CD4-positive, alpha-beta T cell (primary cell): ENCODE data around the gene DYSF. TPM values are rescaled to one million over a fixed set of nuclear protein-coding genes. Genes with fewer than 3 reads are reported as not detected.
A peak's percentile ranks its signal among the peaks of the same experiment; 100 is the strongest.

Source experiments
- ATAC-seq: fragments of 200-7000 bp; cut with Tn5 transposase; one replicate; pipeline ENCODE4 v1.10.0; 2022; ENCODE audit warnings: mild to moderate bottlenecking; ENCODE audit not compliant: poor library complexity
- CTCF ChIA-PET: fragments of 350-600 bp; sonication (Branson Sonifier 250); formaldehyde crosslinking; loops from one replicate; lab custom pipeline; 2021; ENCODE audit warnings: antibody characterized with exemption, inconsistent platforms; lab: Charles Lee
- POLR2A ChIA-PET: fragments of 350-600 bp; sonication (Branson Sonifier 250); formaldehyde crosslinking; loops from one replicate; lab custom pipeline; 2021; ENCODE audit warnings: antibody characterized with exemption, inconsistent platforms; lab: Charles Lee
- DNase-seq, 14 experiments: peaks; one replicate each; pipeline ENCODE4 v3.0.0-alpha.2; 2013 to 2020; ENCODE audit warnings: mixed read lengths in 2 of 14
- H3K27ac ChIP-seq, 2 donors: one replicate each; pipeline versions ENCODE4 v1.5.1 to v1.7.0; 2013; ENCODE audit warnings: low read length in 2 of 2, low read depth in 1 of 2, mild to moderate bottlenecking in 1 of 2
- H3K27me3 ChIP-seq, 2 experiments: 1 replicate in 1 of 2; 2 replicates in 1 of 2; pipeline versions ENCODE4 v1.6.1 to v1.7.0; 2013; ENCODE audit warnings: low read length in 2 of 2, control low read depth in 1 of 2, mild to moderate bottlenecking in 1 of 2, moderate library complexity in 1 of 2; ENCODE audit not compliant: insufficient read depth in 2 of 2, control insufficient read depth in 1 of 2
- H3K36me3 ChIP-seq: one replicate; pipeline ENCODE4 v1.6.1; 2013; ENCODE audit warnings: low read length, control low read depth; ENCODE audit not compliant: insufficient read depth
- H3K4me1 ChIP-seq: one replicate; pipeline ENCODE4 v1.6.1; 2013; ENCODE audit warnings: low read length, control low read depth; ENCODE audit not compliant: insufficient read depth
- H3K4me3 ChIP-seq: one replicate; pipeline ENCODE4 v1.5.1; 2013; ENCODE audit warnings: mild to moderate bottlenecking, low read length, moderate library complexity
- H3K9me3 ChIP-seq, 2 experiments: 1 replicate in 1 of 2; 2 replicates in 1 of 2; pipeline versions ENCODE4 v1.6.1 to v1.7.0; 2013; ENCODE audit warnings: low read length in 2 of 2, mild to moderate bottlenecking in 2 of 2, control low read depth in 1 of 2, moderate library complexity in 1 of 2; ENCODE audit not compliant: control insufficient read depth in 1 of 2, insufficient read depth in 1 of 2
- H3K27ac Mint-ChIP-seq: one replicate; pipeline ENCODE4 v1.8.0; 2020; ENCODE audit warnings: mixed read lengths
- H3K27me3 Mint-ChIP-seq: one replicate; pipeline ENCODE4 v1.8.0; 2021; ENCODE audit warnings: mixed read lengths
- H3K36me3 Mint-ChIP-seq: one replicate; pipeline ENCODE4 v1.8.0; 2021; ENCODE audit warnings: low read depth, mixed read lengths
- H3K4me1 Mint-ChIP-seq: one replicate; pipeline ENCODE4 v1.8.0; 2021; ENCODE audit warnings: low read depth, mixed read lengths
- H3K4me3 Mint-ChIP-seq: one replicate; pipeline ENCODE4 v1.8.0; 2020; ENCODE audit warnings: mild to moderate bottlenecking, mixed read lengths
- H3K9me3 Mint-ChIP-seq: one replicate; pipeline ENCODE4 v1.8.0; 2020; ENCODE audit warnings: mixed read lengths
- intact Hi-C, 2 experiments: fragments of 100-400 bp; cut with DNase I in 1 of 2; cut with micrococcal nuclease in 1 of 2; formaldehyde crosslinking; loops; one replicate each; pipeline versions ENCODE4 v1.15.1 to v1.9.0; 2023 to 2025; cut with DNase I, micrococcal nuclease
- total RNA-seq, 174 experiments: library from RNA in 2 of 174; stranded (reverse) in 2 of 174; gene quantifications; one replicate each; pipeline ENCODE4 v1.2.3 and lab custom pipeline; 2021 to 2026
- TF ChIP-seq, protein P1 (sequence below): fragments of 200-600 bp; IDR thresholded peaks from one replicate; pipeline ENCODE4 v1.8.0; 2022; ENCODE audit warnings: antibody characterized with exemption, mild to moderate bottlenecking

The DYSF gene
- total RNA-seq, 2 experiments from 2014 or later = 0.27 to 0.31 TPM

GRCh38 chr2:71614976-71615766, 161.8 kb downstream of the DYSF start:
- TF ChIP-seq, protein P1, sequence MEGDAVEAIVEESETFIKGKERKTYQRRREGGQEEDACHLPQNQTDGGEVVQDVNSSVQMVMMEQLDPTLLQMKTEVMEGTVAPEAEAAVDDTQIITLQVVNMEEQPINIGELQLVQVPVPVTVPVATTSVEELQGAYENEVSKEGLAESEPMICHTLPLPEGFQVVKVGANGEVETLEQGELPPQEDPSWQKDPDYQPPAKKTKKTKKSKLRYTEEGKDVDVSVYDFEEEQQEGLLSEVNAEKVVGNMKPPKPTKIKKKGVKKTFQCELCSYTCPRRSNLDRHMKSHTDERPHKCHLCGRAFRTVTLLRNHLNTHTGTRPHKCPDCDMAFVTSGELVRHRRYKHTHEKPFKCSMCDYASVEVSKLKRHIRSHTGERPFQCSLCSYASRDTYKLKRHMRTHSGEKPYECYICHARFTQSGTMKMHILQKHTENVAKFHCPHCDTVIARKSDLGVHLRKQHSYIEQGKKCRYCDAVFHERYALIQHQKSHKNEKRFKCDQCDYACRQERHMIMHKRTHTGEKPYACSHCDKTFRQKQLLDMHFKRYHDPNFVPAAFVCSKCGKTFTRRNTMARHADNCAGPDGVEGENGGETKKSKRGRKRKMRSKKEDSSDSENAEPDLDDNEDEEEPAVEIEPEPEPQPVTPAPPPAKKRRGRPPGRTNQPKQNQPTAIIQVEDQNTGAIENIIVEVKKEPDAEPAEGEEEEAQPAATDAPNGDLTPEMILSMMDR = no peak
- H3K27ac ChIP-seq = no peak overlapping the region
- peaks cover 0 to 2% of the 10 kb centered on the region in 2 experiments for H3K27me3 ChIP-seq
- no peak overlapping the region for H3K4me3 Mint-ChIP-seq
- peaks cover 14% of the 10 kb centered on the region for H3K27me3 Mint-ChIP-seq
- peaks cover 0 to 10% of the 10 kb centered on the region in 2 experiments for H3K9me3 ChIP-seq
- no peaks in the 10 kb centered on the region for H3K9me3 Mint-ChIP-seq
- ChIA-PET POLR2A (no interaction called here), CTCF (no interaction called here)
- H3K27ac Mint-ChIP-seq = no peak overlapping the region
- DNase-seq (peak in 1 of 14 experiments; percentile 25), ATAC-seq (no peak)
- no peaks in the 10 kb centered on the region for H3K36me3 ChIP-seq
- H3K4me1 Mint-ChIP-seq = no peaks in the 10 kb centered on the region
- intact Hi-C loops = no loop called here
- no peaks in the 10 kb centered on the region for H3K4me1 ChIP-seq
- no peaks in the 10 kb centered on the region for H3K36me3 Mint-ChIP-seq
- no peak overlapping the region for H3K4me3 ChIP-seq

- Mint-ChIP-seq H3K4me3 (no peak overlapping the region), H3K9me3 (no peaks in the 10 kb centered on the region), H3K4me1 (no peaks in the 10 kb centered on the region), H3K27ac (no peak overlapping the region), H3K36me3 (no peaks in the 10 kb centered on the region), H3K27me3 (peaks cover 14% of the 10 kb centered on the region)
- ChIA-PET POLR2A (no interaction called here), CTCF (no interaction called here)
- Histone ChIP-seq H3K9me3 (peaks cover 0 to 10% of the 10 kb centered on the region in 2 experiments), H3K4me1 (no peaks in the 10 kb centered on the region), H3K4me3 (no peak overlapping the region), H3K36me3 (no peaks in the 10 kb centered on the region), H3K27ac (no peak overlapping the region), H3K27me3 (peaks cover 0 to 2% of the 10 kb centered on the region in 2 experiments)
- intact Hi-C loops = no loop called here
- TF ChIP-seq, protein P1 = no peak
- ATAC-seq = no peak
- DNase-seq = peak in 1 of 14 experiments; percentile 2
Observed at GRCh38 chr2:71615767-71616730, 162.7 kb downstream of the DYSF start.

DNA sequence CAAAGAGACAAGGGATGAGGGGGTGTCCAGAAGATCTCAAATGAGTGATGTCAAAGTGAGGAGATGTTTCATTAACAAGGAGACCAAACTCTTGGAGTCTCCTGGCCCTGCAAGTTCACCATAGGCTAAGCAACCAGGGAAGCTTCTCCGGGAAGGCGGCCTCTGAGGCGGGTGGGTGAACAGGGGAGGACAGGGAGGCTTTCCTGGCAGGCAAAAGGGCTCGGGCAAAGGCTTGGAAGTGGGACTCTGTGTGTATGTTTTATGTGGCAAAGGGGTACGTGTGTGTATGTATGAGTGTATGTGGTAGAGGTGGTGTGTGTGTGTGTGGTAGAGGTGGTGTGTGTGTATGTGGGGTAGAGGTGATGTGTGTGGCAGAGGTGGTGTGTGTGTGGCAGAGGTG, 163.9 kb downstream of the DYSF start:
- DNase-seq (peak in 1 of 14 experiments; percentile 12), ATAC-seq (no peak)
- Mint-ChIP-seq H3K36me3 (no peaks in the 10 kb centered on the region), H3K27ac (no peak overlapping the region), H3K9me3 (no peaks in the 10 kb centered on the region), H3K4me3 (no peak overlapping the region), H3K4me1 (no peaks in the 10 kb centered on the region), H3K27me3 (peaks cover 14% of the 10 kb centered on the region)
- TF ChIP-seq, protein P1 = no peak
- CTCF ChIA-PET = no interaction called here
- POLR2A ChIA-PET = no interaction called here
- intact Hi-C loops = no loop called here
- no peak overlapping the region for H3K4me3 ChIP-seq
- peaks cover 0 to 2% of the 10 kb centered on the region in 2 experiments for H3K27me3 ChIP-seq
- no peaks in the 10 kb centered on the region for H3K4me1 ChIP-seq
- no peak overlapping the region for H3K27ac ChIP-seq
- H3K36me3 ChIP-seq = no peaks in the 10 kb centered on the region
- peaks cover 0 to 9% of the 10 kb centered on the region in 2 experiments for H3K9me3 ChIP-seq
